IPS DF 6.9 (cell line): ENCODE results near the gene OVCA2.

Source experiments
- DNase-seq: peaks from one replicate; pipeline ENCODE4 v3.0.0-alpha.2; 2013; ENCODE audit warnings: low read depth, low spot score
- H3K27ac ChIP-seq: one replicate; pipeline ENCODE4 v1.5.1; 2013; ENCODE audit warnings: low read length, control low read depth
- H3K27me3 ChIP-seq: 2 replicates; pipeline ENCODE4 v1.6.1; 2013; ENCODE audit warnings: mild to moderate bottlenecking, low read length; ENCODE audit not compliant: control insufficient read depth, insufficient read depth
- H3K36me3 ChIP-seq: 2 replicates; pipeline ENCODE4 v1.6.1; 2013; ENCODE audit warnings: low read length; ENCODE audit not compliant: control insufficient read depth, insufficient read depth
- H3K4me1 ChIP-seq: 2 replicates; pipeline ENCODE4 v1.6.1; 2013; ENCODE audit warnings: low read length; ENCODE audit not compliant: control insufficient read depth, insufficient read depth
- H3K4me3 ChIP-seq: 2 replicates; pipeline ENCODE4 v1.5.1; 2013; ENCODE audit warnings: mild to moderate bottlenecking, low read length
- H3K9me3 ChIP-seq: 2 replicates; pipeline ENCODE4 v1.6.1; 2013; ENCODE audit warnings: low read length, inconsistent platforms; ENCODE audit not compliant: control insufficient read depth, insufficient read depth
- WGBS: extraction: QIAGEN DNeasy Blood & Tissue Kit; methylation state at CpG from one replicate; pipeline ENCODE4 v1.1.7; 2013; ENCODE audit warnings: mixed read lengths, missing lambda C conversion rate; ENCODE audit not compliant: insufficient read length, insufficient coverage; 5-methylcytosine and 5-hydroxymethylcytosine counted together

OVCA2 gene

GRCh38 chr17:2054512-2055291 is 12.9 kb downstream of the OVCA2 start, which contains the start of gene HIC1:
Gene HIC1, plus strand, starts transcription at chr17:2055103. Its CDS starts 1,588 bp downstream, at chr17:2056691.
- H3K4me1 ChIP-seq, result peaks cover 14% of the 10 kb centered on the region
- no peaks in the 10 kb centered on the region; the same call in 1 of the 2 replicates for H3K36me3 ChIP-seq
- H3K9me3 ChIP-seq, result no peaks in the 10 kb centered on the region
- no peak for DNase-seq
- no peak within 1 kb of the TSS for H3K27ac ChIP-seq
- peaks cover 60% of the 10 kb centered on the region for H3K27me3 ChIP-seq
- peak within 1 kb of the TSS; percentile 36; the same call in 1 of the 2 replicates for H3K4me3 ChIP-seq
- no CpG with 5 or more reads among the region's 72 CpGs for WGBS

- no peak for DNase-seq
- no peaks in the 10 kb centered on the region; the same call in 1 of the 2 replicates for H3K36me3 ChIP-seq
- WGBS, result no CpG with 5 or more reads among the region's 113 CpGs
- peak overlapping the region; percentile 15; the same call in 1 of the 2 replicates for H3K4me3 ChIP-seq
- no peak overlapping the region for H3K27ac ChIP-seq
- H3K9me3 ChIP-seq, result no peaks in the 10 kb centered on the region
- H3K4me1 ChIP-seq, result peaks cover 13% of the 10 kb centered on the region
- H3K27me3 ChIP-seq, result peaks cover 60% of the 10 kb centered on the region
Observed at GRCh38 chr17:2055292-2056205, 13.7 kb downstream of the OVCA2 start.

- no CpG with 5 or more reads among the region's 85 CpGs for WGBS
- Histone ChIP-seq H3K27me3 (peaks cover 53% of the 10 kb centered on the region), H3K36me3 (no peaks in the 10 kb centered on the region; the same call in 1 of the 2 replicates), H3K4me1 (peaks cover 11% of the 10 kb centered on the region), H3K4me3 (no peak overlapping the region; the same call in 1 of the 2 replicates), H3K27ac (no peak overlapping the region), H3K9me3 (no peaks in the 10 kb centered on the region)
- no peak for DNase-seq
Observed at GRCh38 chr17:2056206-2057174, 14.7 kb downstream of the OVCA2 start.

- no CpG with 5 or more reads among the region's 81 CpGs for WGBS
- Histone ChIP-seq H3K4me3 (no peak overlapping the region; the same call in 1 of the 2 replicates), H3K36me3 (no peaks in the 10 kb centered on the region; the same call in 1 of the 2 replicates), H3K4me1 (peaks cover 11% of the 10 kb centered on the region), H3K27ac (no peak overlapping the region), H3K27me3 (peaks cover 45% of the 10 kb centered on the region), H3K9me3 (no peaks in the 10 kb centered on the region)
- DNase-seq, result no peak
Observed at GRCh38 chr17:2057175-2057759, 15.4 kb downstream of the OVCA2 start.

- Histone ChIP-seq H3K36me3 (no peaks in the 10 kb centered on the region; the same call in 1 of the 2 replicates), H3K27me3 (peaks cover 44% of the 10 kb centered on the region), H3K4me1 (peaks cover 13% of the 10 kb centered on the region), H3K4me3 (no peak overlapping the region), H3K9me3 (no peaks in the 10 kb centered on the region), H3K27ac (no peak overlapping the region)
- WGBS, result no CpG with 5 or more reads among the region's 98 CpGs
- no peak for DNase-seq
Observed at GRCh38 chr17:2057760-2058585, 16.2 kb downstream of the OVCA2 start.

GRCh38 chr17:2058586-2059546 is 17.0 kb downstream of the OVCA2 start:
- H3K36me3 ChIP-seq, result no peaks in the 10 kb centered on the region; the same call in 1 of the 2 replicates
- H3K27ac ChIP-seq, result no peak overlapping the region
- peaks cover 39% of the 10 kb centered on the region for H3K27me3 ChIP-seq
- WGBS, result no CpG with 5 or more reads among the region's 78 CpGs
- H3K9me3 ChIP-seq, result no peaks in the 10 kb centered on the region
- H3K4me1 ChIP-seq, result peaks cover 13% of the 10 kb centered on the region
- H3K4me3 ChIP-seq, result peak overlapping the region; percentile 15; the same call in 1 of the 2 replicates
- peak; percentile 72 for DNase-seq

- Histone ChIP-seq H3K9me3 (no peaks in the 10 kb centered on the region), H3K4me1 (peaks cover 11% of the 10 kb centered on the region), H3K27me3 (peaks cover 30% of the 10 kb centered on the region; the same call in 1 of the 2 replicates), H3K27ac (no peak overlapping the region), H3K4me3 (no peak overlapping the region), H3K36me3 (no peaks in the 10 kb centered on the region; the same call in 1 of the 2 replicates)
- no peak for DNase-seq
- no CpG with 5 or more reads among the region's 21 CpGs for WGBS
Observed at GRCh38 chr17:2059547-2060384, 17.9 kb downstream of the OVCA2 start.

- peaks cover 11% of the 10 kb centered on the region for H3K4me1 ChIP-seq
- H3K4me3 ChIP-seq, result no peak overlapping the region
- H3K36me3 ChIP-seq, result no peaks in the 10 kb centered on the region; the same call in 1 of the 2 replicates
- peaks cover 27% of the 10 kb centered on the region; the same call in 1 of the 2 replicates for H3K27me3 ChIP-seq
- no CpG with 5 or more reads among the region's 6 CpGs for WGBS
- H3K27ac ChIP-seq, result no peak overlapping the region
- DNase-seq, result no peak
- H3K9me3 ChIP-seq, result no peaks in the 10 kb centered on the region
Observed at GRCh38 chr17:2060385-2060658, 18.5 kb downstream of the OVCA2 start.
